GM10248 (cell line): ENCODE measurements around the gene HOXA13.

Experiments
- CTCF ChIA-PET: fragments of 300-600 bp; sonication (Branson Sonifier 250); formaldehyde crosslinking; extraction: SDS; loops from one replicate; lab custom pipeline; 2021; ENCODE audit warnings: antibody characterized with exemption; lab: Yijun Ruan, JAX
- POLR2A ChIA-PET: fragments of 350-650 bp; sonication (Branson Sonifier 250); formaldehyde crosslinking; extraction: SDS; loops from one replicate; lab custom pipeline; 2020; ENCODE audit warnings: antibody characterized with exemption; lab: Yijun Ruan, JAX
- DNase-seq: peaks from one replicate; pipeline ENCODE4 v3.0.0; 2012; ENCODE audit errors: extremely low spot score
- CTCF ChIP-seq: IDR thresholded peaks from 2 replicates; pipeline ENCODE4 v1.5.1; 2012; ENCODE audit warnings: mild to moderate bottlenecking, low read depth; ENCODE audit errors: extremely low read depth, missing control alignments, control extremely low read depth

HOXA13 gene

DNA sequence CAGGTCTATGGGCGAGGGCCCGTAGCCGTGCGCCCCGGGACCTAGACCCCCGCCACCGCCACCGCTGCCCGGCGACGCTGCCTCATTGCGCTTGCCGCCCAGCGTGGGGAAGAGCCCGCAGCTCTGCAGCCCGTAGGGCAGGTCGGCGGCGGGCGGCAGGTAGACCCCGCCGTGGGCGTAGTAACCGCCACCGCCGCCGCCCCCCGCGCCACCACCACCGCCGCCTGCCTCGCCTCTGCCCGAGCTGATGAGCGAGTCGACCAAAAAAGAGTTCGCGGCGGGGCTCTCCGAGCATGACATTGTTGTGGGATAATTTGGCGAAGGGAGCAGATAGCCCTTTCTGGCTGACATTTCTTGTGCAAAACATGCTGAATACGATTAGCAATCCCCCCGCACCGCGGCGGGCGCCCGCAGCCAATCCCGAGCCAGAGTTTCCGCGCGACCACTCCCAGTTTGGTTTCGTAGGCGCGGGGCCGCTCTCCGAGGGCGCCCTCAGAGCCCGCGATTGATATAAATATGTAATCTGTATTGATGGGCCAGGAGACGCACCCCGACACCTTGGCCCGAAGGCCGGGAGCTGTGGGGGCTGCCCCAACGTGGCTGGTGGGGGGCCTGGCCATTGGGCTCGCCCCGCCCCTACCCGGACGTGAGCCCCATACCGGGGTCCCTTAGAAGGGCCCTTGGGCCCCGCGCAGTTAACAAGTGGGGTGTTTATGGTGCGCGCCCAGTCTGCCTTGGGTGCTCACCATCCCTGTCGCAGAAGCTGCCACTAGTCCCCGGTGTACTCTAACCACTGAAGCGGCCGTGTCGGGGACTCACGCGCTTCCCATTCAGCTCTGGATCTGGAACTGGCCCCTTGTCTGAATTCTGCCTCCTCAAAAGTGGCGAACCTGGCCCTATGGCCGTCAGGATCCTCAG is 25.7 kb downstream of the HOXA13 start, which contains the start of gene HOXA10:
Gene HOXA10 (minus strand): TSS at position 365 of the 918 bp plus-strand sequence. CDS start 14 bp downstream, at position 351.
- POLR2A ChIA-PET, result no interaction called here
- no peak for TF ChIP-seq CTCF
- CTCF ChIA-PET, result interaction anchor here (0.8 to 1.0 kb wide), 2 partner anchors 22 kb away, joined by 3 to 4 read pairs; no protein-coding TSS in a partner anchor
- DNase-seq, result no peak

GRCh38 chr7:27173511-27173955 is 26.4 kb downstream of the HOXA13 start:
- no peak for DNase-seq
- no peak for TF ChIP-seq CTCF
- POLR2A ChIA-PET, result no interaction called here
- CTCF ChIA-PET, result interaction anchor here (1.0 kb wide), 1 partner anchor 23 kb away, joined by 4 read pairs; no protein-coding TSS in a partner anchor

- no peak for DNase-seq
- ChIA-PET CTCF (interaction anchor here (1.0 to 3.8 kb wide), 2 partner anchors 12 to 23 kb away, joined by 4 to 19 read pairs; no protein-coding TSS in a partner anchor), POLR2A (no interaction called here)
- TF ChIP-seq CTCF, result no peak
Observed at GRCh38 chr7:27172823-27173510, 26.9 kb downstream of the HOXA13 start.

- no peak for DNase-seq
- ChIA-PET POLR2A (no interaction called here), CTCF (interaction anchor here (3.8 kb wide), 1 partner anchor 12 kb away, joined by 19 read pairs; no protein-coding TSS in a partner anchor)
- TF ChIP-seq CTCF, result no peak
Observed at GRCh38 chr7:27172315-27172774, 27.5 kb downstream of the HOXA13 start.

DNA sequence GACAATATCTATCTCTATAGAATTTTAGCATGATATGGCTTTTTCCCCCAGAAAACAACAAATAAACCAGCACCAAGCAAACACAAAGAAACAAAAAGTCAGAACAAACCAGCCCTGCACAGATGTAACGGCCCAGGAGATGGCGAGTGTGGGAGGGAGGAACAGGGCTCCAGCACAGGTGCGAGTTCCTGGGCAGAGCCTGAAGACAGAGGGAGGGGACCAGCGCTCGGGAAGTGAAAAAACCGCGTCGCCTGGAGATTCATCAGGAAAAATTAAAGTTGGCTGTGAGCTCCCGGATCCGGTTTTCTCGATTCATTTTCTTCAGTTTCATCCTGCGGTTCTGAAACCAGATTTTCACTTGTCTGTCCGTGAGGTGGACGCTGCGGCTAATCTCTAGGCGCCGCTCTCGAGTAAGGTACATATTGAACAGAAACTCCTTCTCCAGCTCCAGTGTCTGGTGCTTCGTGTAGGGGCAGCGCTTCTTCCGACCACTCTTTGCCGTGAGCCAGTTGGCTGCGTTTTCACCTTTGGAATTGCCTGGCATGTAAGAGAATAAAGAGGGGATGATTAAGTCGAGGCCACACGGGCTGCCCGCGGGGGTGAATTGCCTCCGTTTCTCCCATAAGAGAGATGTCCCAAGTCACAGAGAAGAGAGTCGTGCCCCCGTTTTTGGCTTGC is 28.1 kb downstream of the HOXA13 start:
- no peak for TF ChIP-seq CTCF
- POLR2A ChIA-PET, result no interaction called here

More for the DNA sequence above, 28.1 kb downstream of the HOXA13 start:
- DNase-seq, result no peak
- CTCF ChIA-PET, result interaction anchor here (3.8 kb wide), 1 partner anchor 11 kb away, joined by 19 read pairs; no protein-coding TSS in a partner anchor
